ENCODE results near the gene GPR31. TPM values are rescaled to one million over a fixed set of nuclear protein-coding genes. Genes with fewer than 3 reads are reported as not detected.
"Not testable (repeated sequence)": the region's sequence is repeated elsewhere in the genome, so short reads cannot be mapped to it uniquely, and the experiment has no call there.

The GPR31 gene
- total and polyA plus RNA-seq, 9 of the 15 experiments (the other 6 are each of a cell fraction or from before 2014, with no cell fraction given) = not detected

- BruUV-seq (replicated peaks); FAIRE-seq: not testable (repeated sequence)
- 13% methylated on average over 7 of the region's 14 CpGs for WGBS (ENCODE audit: insufficient coverage, low coverage, missing lambda C conversion rate)
These were observed 19.5 kb upstream of the GPR31 start for GRCh38 chr6:167177271-167177670.

GRCh38 chr6:167172011-167172410, 14.2 kb upstream of the GPR31 start:
- POLR2A ChIA-PET; H2AFZ ChIP-seq (ENCODE audit: low read depth, low read length); DNase-seq (ENCODE audit: extremely low read depth in 1 of 4, low spot score in 3 of 4); H3K9me3 ChIP-seq (replicated peaks; ENCODE audit: control insufficient read depth, insufficient read depth, low read depth, low read length); H3K4me2 ChIP-seq (ENCODE audit: insufficient read depth, low read length); intact Hi-C loops (cut with micrococcal nuclease); ATAC-seq; H3K4me3 ChIP-seq; H3K79me2 ChIP-seq (ENCODE audit: control insufficient read depth, insufficient read depth, low read length); H3K9me1 ChIP-seq (ENCODE audit: control insufficient read depth, insufficient read depth, low read length); H3K4me1 ChIP-seq (replicated peaks in 1 of 2; ENCODE audit: control insufficient read depth in 2 of 2, insufficient read depth in 2 of 2, low read length in 2 of 2); BruUV-seq (replicated peaks); CTCF ChIA-PET (ENCODE audit: low intra/inter-chr PET ratio); H3K36me3 ChIP-seq (ENCODE audit: control insufficient read depth, insufficient read depth, low read length); H4K20me1 ChIP-seq (replicated peaks; ENCODE audit: control insufficient read depth, insufficient read depth, low read length); FAIRE-seq; H3K27ac ChIP-seq (ENCODE audit: extremely low read depth, low read depth, low read length); H3K9ac ChIP-seq (ENCODE audit: insufficient read depth in 1 of 2, low read depth in 2 of 2, low read length in 2 of 2): not testable (repeated sequence)
- in situ Hi-C loops (cut with MboI) = loop anchor here (5.0 kb wide), 1 partner anchor 210 kb away; no protein-coding TSS in a partner anchor
- under 1% methylated on average over 10 of the region's 13 CpGs for WGBS (ENCODE audit: insufficient coverage, low coverage, missing lambda C conversion rate)
- H3K27me3 ChIP-seq (ENCODE audit: control insufficient read depth in 2 of 2, insufficient read depth in 2 of 2, low read length in 2 of 2) = peaks cover 5 to 30% of the 10 kb centered on the region in 2 experiments; a peak in 4 of 5 replicates

More at GRCh38 chr6:167177271-167177670, 19.5 kb upstream of the GPR31 start:
- POLR2A ChIA-PET = interaction anchor here (0.6 kb wide), 1 partner anchor 150 kb away, joined by 3 read pairs; no protein-coding TSS in a partner anchor
- H3K27ac ChIP-seq (ENCODE audit: extremely low read depth, low read depth, low read length); H3K9ac ChIP-seq (ENCODE audit: insufficient read depth in 1 of 2, low read depth in 2 of 2, low read length in 2 of 2); CTCF ChIA-PET (ENCODE audit: low intra/inter-chr PET ratio); ATAC-seq; H3K79me2 ChIP-seq (ENCODE audit: control insufficient read depth, insufficient read depth, low read length); H3K4me2 ChIP-seq (ENCODE audit: insufficient read depth, low read length); H3K9me1 ChIP-seq (ENCODE audit: control insufficient read depth, insufficient read depth, low read length); in situ Hi-C loops (cut with MboI); H3K9me3 ChIP-seq (replicated peaks; ENCODE audit: control insufficient read depth, insufficient read depth, low read depth, low read length); H3K4me3 ChIP-seq; H3K36me3 ChIP-seq (ENCODE audit: control insufficient read depth, insufficient read depth, low read length); DNase-seq (ENCODE audit: extremely low read depth in 1 of 4, low spot score in 3 of 4); H2AFZ ChIP-seq (ENCODE audit: low read depth, low read length); intact Hi-C loops (cut with micrococcal nuclease); H4K20me1 ChIP-seq (replicated peaks; ENCODE audit: control insufficient read depth, insufficient read depth, low read length); H3K4me1 ChIP-seq (replicated peaks in 1 of 2; ENCODE audit: control insufficient read depth in 2 of 2, insufficient read depth in 2 of 2, low read length in 2 of 2): not testable (repeated sequence)
- H3K27me3 ChIP-seq (ENCODE audit: control insufficient read depth in 2 of 2, insufficient read depth in 2 of 2, low read length in 2 of 2) = peaks cover under 1 to 19% of the 10 kb centered on the region in 2 experiments; a peak in 4 of 5 replicates

GRCh38 chr6:167171300-167171699, 13.5 kb upstream of the GPR31 start:
- H4K20me1 ChIP-seq (replicated peaks; ENCODE audit: control insufficient read depth, insufficient read depth, low read length); BruUV-seq (replicated peaks); H3K9me1 ChIP-seq (ENCODE audit: control insufficient read depth, insufficient read depth, low read length); POLR2A ChIA-PET; H3K4me1 ChIP-seq (replicated peaks in 1 of 2; ENCODE audit: control insufficient read depth in 2 of 2, insufficient read depth in 2 of 2, low read length in 2 of 2); H3K4me3 ChIP-seq; DNase-seq (ENCODE audit: extremely low read depth in 1 of 4, low spot score in 3 of 4); H3K4me2 ChIP-seq (ENCODE audit: insufficient read depth, low read length); H3K79me2 ChIP-seq (ENCODE audit: control insufficient read depth, insufficient read depth, low read length); H2AFZ ChIP-seq (ENCODE audit: low read depth, low read length); H3K9ac ChIP-seq (ENCODE audit: insufficient read depth in 1 of 2, low read depth in 2 of 2, low read length in 2 of 2); H3K36me3 ChIP-seq (ENCODE audit: control insufficient read depth, insufficient read depth, low read length); FAIRE-seq; H3K27ac ChIP-seq (ENCODE audit: extremely low read depth, low read depth, low read length); intact Hi-C loops (cut with micrococcal nuclease); H3K9me3 ChIP-seq (replicated peaks; ENCODE audit: control insufficient read depth, insufficient read depth, low read depth, low read length); ATAC-seq; CTCF ChIA-PET (ENCODE audit: low intra/inter-chr PET ratio): not testable (repeated sequence)
- in situ Hi-C loops (cut with MboI) = loop anchor here (5.0 kb wide), 1 partner anchor 211 kb away; no protein-coding TSS in a partner anchor
- under 1% methylated on average over 11 of the region's 11 CpGs for WGBS (ENCODE audit: insufficient coverage, low coverage, missing lambda C conversion rate)
- peaks cover 5 to 30% of the 10 kb centered on the region in 2 experiments; a peak in 4 of 5 replicates for H3K27me3 ChIP-seq (ENCODE audit: control insufficient read depth in 2 of 2, insufficient read depth in 2 of 2, low read length in 2 of 2)

- CTCF ChIA-PET (ENCODE audit: low intra/inter-chr PET ratio); H3K4me3 ChIP-seq; POLR2A ChIA-PET; H4K20me1 ChIP-seq (replicated peaks; ENCODE audit: control insufficient read depth, insufficient read depth, low read length); H3K27ac ChIP-seq (ENCODE audit: extremely low read depth, low read depth, low read length); H3K4me1 ChIP-seq (replicated peaks in 1 of 2; ENCODE audit: control insufficient read depth in 2 of 2, insufficient read depth in 2 of 2, low read length in 2 of 2); intact Hi-C loops (cut with micrococcal nuclease); ATAC-seq; H3K9me3 ChIP-seq (replicated peaks; ENCODE audit: control insufficient read depth, insufficient read depth, low read depth, low read length); H3K9ac ChIP-seq (ENCODE audit: insufficient read depth in 1 of 2, low read depth in 2 of 2, low read length in 2 of 2); H3K36me3 ChIP-seq (ENCODE audit: control insufficient read depth, insufficient read depth, low read length); H3K9me1 ChIP-seq (ENCODE audit: control insufficient read depth, insufficient read depth, low read length); BruUV-seq (replicated peaks); DNase-seq (ENCODE audit: extremely low read depth in 1 of 4, low spot score in 3 of 4); H2AFZ ChIP-seq (ENCODE audit: low read depth, low read length); H3K4me2 ChIP-seq (ENCODE audit: insufficient read depth, low read length); H3K79me2 ChIP-seq (ENCODE audit: control insufficient read depth, insufficient read depth, low read length); FAIRE-seq: not testable (repeated sequence)
- 7% methylated on average over 3 of the region's 13 CpGs for WGBS (ENCODE audit: insufficient coverage, low coverage, missing lambda C conversion rate)
- in situ Hi-C loops (cut with MboI) = loop anchor here (5.0 kb wide), 1 partner anchor 212 kb away; no protein-coding TSS in a partner anchor
- H3K27me3 ChIP-seq (ENCODE audit: control insufficient read depth in 2 of 2, insufficient read depth in 2 of 2, low read length in 2 of 2) = peaks cover 14 to 38% of the 10 kb centered on the region in 2 experiments
These were observed 12.1 kb upstream of the GPR31 start for GRCh38 chr6:167169867-167170266.

Measured in K562 (cell line).